Embryonic facial prominence (tissue), 1 donor: Measurements from ENCODE around the gene SYP.
"Not testable (repeated sequence)": the region's sequence is repeated elsewhere in the genome, so short reads cannot be mapped to it uniquely, and the experiment has no call there.

Experiments
- DNase-seq: peaks from one replicate; pipeline ENCODE4 v3.0.0-alpha.2; 2016; ENCODE audit errors: extremely low spot score

Gene SYP

GRCh38 chrX:49189606-49190005, 10.4 kb downstream of the SYP start:
- DNase-seq: no peak

GRCh38 chrX:49188468-49189076, 11.4 kb downstream of the SYP start:
- no peak for DNase-seq

- no peak for DNase-seq
Observed at GRCh38 chrX:49187526-49187925, 12.5 kb downstream of the SYP start.

- no peak for DNase-seq
Observed at GRCh38 chrX:49187028-49187394, 13.0 kb downstream of the SYP start.

DNA sequence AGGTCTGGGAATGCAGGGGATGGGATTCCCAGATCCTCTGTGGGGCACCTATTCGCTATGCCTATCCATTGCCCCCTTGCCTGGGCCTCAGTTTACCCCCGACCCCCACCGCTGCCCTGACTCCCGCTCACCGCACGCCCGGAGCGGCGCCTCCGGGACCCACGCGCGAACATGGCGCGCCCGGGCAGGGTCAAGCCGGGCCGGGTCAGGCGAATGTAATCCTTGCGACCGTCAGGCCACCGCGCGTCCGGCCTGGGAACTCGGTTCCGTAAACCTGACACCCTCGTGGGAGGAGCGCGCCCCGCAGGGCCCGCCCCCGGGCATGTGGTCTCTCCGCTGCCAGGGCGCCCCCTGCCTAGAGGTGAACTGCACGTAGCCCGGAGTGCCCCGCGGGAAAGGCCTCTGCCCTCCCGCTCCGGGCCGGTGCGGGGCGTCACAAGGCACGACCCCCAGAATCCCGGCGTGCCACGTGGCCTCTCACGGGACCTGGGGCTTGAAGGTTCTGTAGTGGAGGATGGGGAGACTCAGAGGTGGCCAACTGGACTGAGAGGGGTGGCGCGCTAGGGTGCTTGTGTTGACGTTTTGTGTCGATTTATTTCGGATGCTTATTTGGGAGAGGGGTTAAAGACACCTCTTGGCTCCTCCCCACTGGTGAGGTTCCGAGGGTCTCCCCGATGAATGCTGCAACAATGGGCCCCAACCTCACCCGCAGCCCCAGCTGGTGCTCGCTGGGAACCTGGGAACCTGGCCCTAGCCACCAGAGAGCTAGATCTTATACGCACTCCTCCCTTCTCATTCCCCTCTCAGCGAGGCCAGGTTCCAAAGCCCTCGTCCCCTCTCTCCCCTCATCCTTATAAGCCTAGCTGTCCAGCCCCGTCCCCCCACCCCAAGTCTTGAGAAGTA, 13.6 kb downstream of the SYP start, which contains the start of gene PRICKLE3:
Gene PRICKLE3, minus strand, starts transcription at position 249 of the 903 bp plus-strand sequence. Its CDS starts 76 bp downstream, at position 173.
- DNase-seq: no peak

DNA sequence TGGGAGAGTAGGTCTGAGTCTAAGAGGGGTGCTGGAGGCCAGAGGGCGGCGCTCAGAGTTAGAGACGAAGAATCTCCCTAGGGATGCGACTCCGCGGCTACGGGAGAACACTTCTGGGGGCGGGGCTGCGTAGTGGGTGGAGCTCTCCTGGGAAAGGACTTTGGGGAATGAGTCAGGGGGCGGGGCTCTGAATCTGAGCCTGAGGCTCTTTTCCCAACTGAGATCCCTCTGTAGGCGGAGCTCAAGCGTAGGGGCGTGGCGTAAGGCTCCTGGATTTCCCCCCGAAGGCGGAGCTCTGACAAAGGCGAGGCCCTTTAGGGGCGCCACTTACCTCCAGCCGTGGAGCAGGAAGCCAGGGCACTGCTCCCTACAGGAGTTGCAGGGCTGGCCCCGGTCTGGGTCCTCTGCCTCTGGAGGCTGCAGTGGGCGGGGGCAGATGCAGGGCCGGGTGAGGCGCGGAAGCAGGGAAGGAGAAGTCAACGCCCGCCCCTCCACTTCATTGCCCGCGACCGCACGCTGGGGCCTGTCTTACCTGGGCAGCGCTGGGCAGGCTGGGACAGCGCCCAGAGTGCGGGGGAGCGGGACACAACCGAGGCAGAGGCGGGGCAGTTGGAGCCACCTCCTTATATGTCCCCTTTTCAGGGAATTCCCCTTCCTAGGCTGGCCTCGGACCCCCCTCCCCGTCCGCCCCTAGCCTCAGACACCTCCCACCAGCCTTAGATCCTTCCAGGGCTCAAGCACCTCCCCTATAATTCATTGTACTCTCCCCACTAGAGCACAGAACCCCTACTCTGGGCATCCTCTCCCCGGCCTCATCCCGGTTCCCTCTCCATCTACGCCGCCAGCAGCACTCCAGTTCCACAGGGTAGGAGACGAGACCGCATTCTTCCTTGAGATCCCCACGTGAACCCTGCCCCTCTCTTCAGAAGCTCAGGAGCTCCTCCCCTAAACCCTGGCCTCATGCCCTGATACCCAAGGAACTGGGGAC, 15.4 kb downstream of the SYP start:
- DNase-seq: peak; percentile 46

DNA sequence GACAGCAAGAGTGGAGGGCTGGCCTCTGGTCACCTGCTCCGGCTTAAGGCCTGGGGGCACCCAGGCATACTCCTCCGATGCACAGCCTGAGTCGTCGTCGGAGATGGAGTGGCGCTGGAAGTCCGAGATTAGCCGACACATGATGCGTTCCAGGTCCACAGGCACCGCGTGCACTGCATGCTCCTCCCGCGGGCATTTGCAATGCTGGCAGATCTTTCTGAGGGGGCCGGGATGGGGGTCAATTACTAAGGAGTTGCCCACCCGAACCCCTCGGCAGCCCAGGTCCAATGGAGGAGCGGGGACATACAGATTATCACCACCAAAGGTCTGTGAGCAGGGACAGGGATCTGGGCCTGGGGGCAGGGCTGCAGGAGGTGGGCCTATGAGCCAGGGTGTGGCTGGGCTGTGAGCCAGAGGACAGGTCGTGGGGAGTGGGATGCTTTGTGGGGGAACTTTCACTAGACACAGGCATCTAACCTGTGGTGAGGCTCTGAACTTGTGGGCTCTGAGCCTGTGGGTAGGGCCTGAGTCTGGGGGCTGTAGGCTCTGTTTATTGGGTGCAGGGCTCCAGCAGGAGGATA, 16.2 kb downstream of the SYP start:
- no peak for DNase-seq

DNA sequence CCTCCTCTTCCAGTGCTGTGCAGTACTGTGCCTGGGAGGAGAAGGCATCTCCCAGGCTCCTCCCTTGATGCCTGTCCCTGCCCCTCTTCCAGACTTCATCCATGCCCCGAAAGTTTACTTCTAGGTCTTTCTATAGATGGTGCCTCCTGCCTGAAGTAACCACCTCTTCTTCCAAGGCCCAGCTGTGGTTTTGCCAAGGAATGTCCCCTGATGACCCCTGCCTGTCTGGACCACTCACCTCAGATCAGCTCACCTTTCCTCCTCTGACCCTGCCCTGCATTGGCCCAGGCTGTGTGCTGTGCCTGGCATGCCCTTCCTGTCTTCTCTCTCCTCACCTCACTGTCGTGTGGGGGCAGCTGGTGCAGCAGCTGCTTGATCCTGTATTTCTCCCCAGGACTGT, 20.6 kb downstream of the SYP start:
- no peak for DNase-seq

DNA sequence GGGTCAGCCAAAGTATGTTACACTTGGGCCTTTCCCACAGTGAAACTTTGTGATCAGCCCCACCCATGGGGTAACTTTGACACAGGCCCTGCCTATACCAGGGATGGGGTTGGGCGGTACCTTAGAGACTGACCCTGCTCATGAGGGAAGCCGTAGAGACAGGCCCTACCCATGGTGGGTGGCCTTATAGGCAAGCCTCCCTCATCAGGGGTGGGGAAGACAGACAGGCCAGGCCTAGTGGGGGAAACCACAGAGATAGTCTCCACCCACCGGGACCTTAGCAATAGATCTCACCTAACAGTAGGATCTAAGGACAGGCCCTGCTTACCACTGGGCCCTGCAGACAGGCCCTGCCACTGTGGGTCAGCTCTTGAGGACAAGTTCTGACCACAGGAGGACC, 21.5 kb downstream of the SYP start:
- no peak for DNase-seq

GRCh38 chrX:49177873-49178480, 22.0 kb downstream of the SYP start:
- no peak for DNase-seq

- no peak for DNase-seq
Observed at GRCh38 chrX:49177338-49177833, 22.6 kb downstream of the SYP start.

- DNase-seq: no peak
Observed at GRCh38 chrX:49176421-49177326, 23.3 kb downstream of the SYP start.

DNA sequence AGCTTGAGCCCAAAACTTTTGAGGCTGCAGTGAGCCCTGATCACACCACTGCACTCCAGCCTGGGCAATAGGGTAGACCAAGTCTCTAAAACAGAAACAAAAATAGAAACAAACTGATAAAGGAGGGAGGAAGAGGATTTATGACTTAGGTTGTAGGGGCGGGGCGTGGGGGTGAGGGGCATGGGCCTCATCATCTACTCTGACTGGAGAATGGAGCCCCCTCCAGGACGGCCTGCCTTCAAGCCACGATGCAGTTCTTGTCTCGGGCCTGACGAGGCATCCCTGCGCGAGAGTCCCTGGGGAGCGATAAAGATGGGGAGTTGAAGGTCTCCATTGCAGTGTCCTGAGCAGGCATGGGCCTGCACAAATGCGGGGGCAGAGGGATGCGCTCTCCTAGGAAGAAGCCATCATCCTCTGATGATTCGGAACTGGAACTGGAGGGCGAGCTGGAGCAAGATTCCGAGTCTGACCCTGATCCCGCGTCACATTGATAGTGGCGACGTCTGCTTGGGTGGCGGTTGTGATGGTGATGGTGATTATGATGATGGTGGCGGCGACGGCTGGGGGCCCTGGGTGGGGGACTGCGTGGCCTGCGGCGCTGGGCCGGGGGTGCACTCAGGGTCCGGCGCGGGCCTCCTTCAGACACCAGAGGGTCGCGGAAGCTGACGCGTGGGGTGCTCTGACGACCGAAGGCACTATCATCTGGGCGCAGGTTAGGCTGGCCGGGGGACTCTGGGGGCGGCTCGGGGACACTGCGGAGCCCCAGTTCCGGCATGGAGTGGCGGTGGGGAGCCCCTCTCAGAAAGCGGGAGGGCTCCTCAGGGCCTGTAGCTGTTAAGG, 24.3 kb downstream of the SYP start:
- no peak for DNase-seq

DNA sequence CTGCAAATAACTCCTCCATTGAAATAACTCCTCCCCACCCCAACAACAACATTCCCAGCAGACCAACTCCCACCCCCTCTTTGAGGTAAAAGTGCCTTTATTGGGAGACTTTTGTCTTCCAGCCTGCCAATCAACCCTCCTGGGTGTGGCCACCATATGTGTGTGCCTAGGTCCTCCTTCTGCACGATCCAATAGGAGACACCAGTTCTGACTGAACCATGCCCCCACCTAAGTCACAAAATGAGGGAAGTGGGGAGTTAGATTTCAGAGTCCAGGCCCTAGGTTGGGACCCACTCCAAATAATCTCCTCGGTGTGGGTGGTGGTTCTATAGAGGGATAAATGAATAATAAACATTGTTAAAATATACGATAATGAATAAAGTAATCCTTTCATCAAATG, 25.3 kb downstream of the SYP start:
- no peak for DNase-seq

GRCh38 chrX:49173544-49173943, 26.4 kb downstream of the SYP start:
- DNase-seq: not testable (repeated sequence)

- no peak for DNase-seq
Observed at GRCh38 chrX:49172280-49172780, 27.7 kb downstream of the SYP start.

GRCh38 chrX:49171752-49172279, 28.2 kb downstream of the SYP start, which contains the start of gene PLP2:
Gene PLP2 (plus strand): TSS chrX:49171898. CDS start chrX:49172001, 103 bp downstream.
- DNase-seq: no peak

DNA sequence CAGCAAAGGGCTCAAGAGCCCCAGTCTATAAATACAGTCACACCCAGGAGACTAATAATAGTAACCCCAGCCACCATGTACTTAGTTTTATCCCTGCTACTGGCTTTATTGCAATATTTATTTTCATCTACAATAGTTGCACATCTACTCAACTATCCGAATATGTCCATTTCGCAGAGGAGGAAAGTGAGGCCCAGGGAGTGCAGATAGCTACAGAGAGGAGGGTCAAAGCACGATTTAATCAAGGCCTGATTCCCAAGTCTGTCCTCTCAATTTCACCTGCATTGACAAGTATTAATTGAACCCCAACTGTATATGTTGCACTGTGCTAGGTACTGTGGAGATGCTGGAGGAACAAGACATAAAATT, 32.3 kb downstream of the SYP start:
- DNase-seq: no peak
